ENCODE measurements around the gene ARTN. TPM values are rescaled to one million over a fixed set of nuclear protein-coding genes. Genes with fewer than 3 reads are reported as not detected.

Gene ARTN
- total and polyA plus RNA-seq, 9 of the 15 experiments (the other 6 are each of a cell fraction or from before 2014, with no cell fraction given): 0.06 to 0.38 TPM; not detected in 7

GRCh38 chr1:43978551-43979260, 45.1 kb downstream of the ARTN start, which contains the start of gene B4GALT2 (continued):
- TF ChIP-seq POLR2G (IDR thresholded peaks at IDR 0.05; ENCODE audit: low read depth, low read length) (peak; percentile 75), HCFC1 (IDR thresholded peaks at IDR 0.05; ENCODE audit: low read depth, low read length) (0 out of 2 replicates have a peak, but pooled peaks have one; percentile 7), IRF2 (CRISPR knock-in tag; IDR thresholded peaks at IDR 0.05) (no peak), GATAD2A (IDR thresholded peaks at IDR 0.05) (no peak), RB1 (IDR thresholded peaks at IDR 0.05; ENCODE audit: low read depth) (peak; percentile 76), POLR2A (conservative IDR thresholded peaks at IDR 0.05) (peak; percentile 58), TBL1XR1 (IDR thresholded peaks at IDR 0.05; ENCODE audit: low read length in 2 of 2) (no peak), ZNF197 (CRISPR knock-in tag; IDR thresholded peaks at IDR 0.05; ENCODE audit: low read depth) (peak; percentile 59; the same call in 1 of the 2 replicates), ZBED1 (IDR thresholded peaks at IDR 0.05) (0 out of 2 replicates have a peak, but pooled peaks have one; percentile 47), DNMT1 (IDR thresholded peaks at IDR 0.05) (peak; percentile 55; the same call in 1 of the 2 replicates), PHF21A (IDR thresholded peaks at IDR 0.05; ENCODE audit: borderline replicate concordance, low read depth) (peak; percentile 57; the same call in 1 of the 2 replicates), TEAD2 (tag; IDR thresholded peaks at IDR 0.05) (no peak), ZNF12 (CRISPR knock-in tag; IDR thresholded peaks at IDR 0.05) (0 out of 2 replicates have a peak, but pooled peaks have one; percentile 22), CCNT2 (IDR thresholded peaks at IDR 0.05; ENCODE audit: borderline replicate concordance, extremely low read depth, insufficient read length, low read depth, low read length) (peak; percentile 7), VEZF1 (CRISPR knock-in tag; IDR thresholded peaks at IDR 0.05) (peak; percentile 71), SUPT5H (IDR thresholded peaks at IDR 0.05) (peak; percentile 58; the same call in 1 of the 2 replicates), GABPB1 (CRISPR knock-in tag; IDR thresholded peaks at IDR 0.05) (no peak), KDM5B (IDR thresholded peaks at IDR 0.05; ENCODE audit: insufficient replicate concordance, low read depth, low read length) (peak; percentile 49), FUS (optimal IDR thresholded peaks at IDR 0.05; ENCODE audit: low read depth, low read length) (no peak), MAX (CRISPR knock-in tag; IDR thresholded peaks at IDR 0.05) (no peak)

All from K562 (cell line).